Trophoblast cell (in vitro differentiated cells and primary cell): ENCODE results near the gene MFSD6.

ENCODE experiments used
- DNase-seq, 2 donors: peaks; one replicate each; pipeline ENCODE4 v3.0.0-alpha.2; 2016
- H2AFZ ChIP-seq: 2 replicates; pipeline ENCODE4 v1.6.1; 2013; ENCODE audit warnings: low read length, moderate library complexity, mild to moderate bottlenecking; ENCODE audit not compliant: insufficient read depth, poor library complexity
- H2AK5ac ChIP-seq: 2 replicates; pipeline ENCODE4 v1.6.1; 2013; ENCODE audit warnings: mild to moderate bottlenecking, low read length
- H2BK120ac ChIP-seq: 2 replicates; pipeline ENCODE4 v1.6.1; 2013; ENCODE audit warnings: low read length, mild to moderate bottlenecking, moderate library complexity; ENCODE audit not compliant: insufficient read depth, poor library complexity
- H2BK12ac ChIP-seq: 2 replicates; pipeline ENCODE4 v1.6.1; 2013; ENCODE audit warnings: mild to moderate bottlenecking, low read length, moderate library complexity
- H2BK5ac ChIP-seq: 2 replicates; pipeline ENCODE4 v1.6.1; 2013; ENCODE audit warnings: low read length, low read depth, moderate library complexity, mild to moderate bottlenecking; ENCODE audit not compliant: poor library complexity
- H3K14ac ChIP-seq: 2 replicates; pipeline ENCODE4 v1.6.1; 2013; ENCODE audit warnings: mild to moderate bottlenecking, low read length
- H3K18ac ChIP-seq: 2 replicates; pipeline ENCODE4 v1.6.1; 2013; ENCODE audit warnings: mild to moderate bottlenecking, low read length
- H3K23ac ChIP-seq: 2 replicates; pipeline ENCODE4 v1.6.1; 2013; ENCODE audit warnings: low read length
- H3K27ac ChIP-seq: 2 replicates; pipeline ENCODE4 v1.5.1; 2013; ENCODE audit warnings: low read depth, mild to moderate bottlenecking, inconsistent platforms, low read length, moderate library complexity
- H3K27me3 ChIP-seq: 2 replicates; pipeline ENCODE4 v1.6.1; 2013; ENCODE audit warnings: inconsistent platforms, mild to moderate bottlenecking, low read length, moderate library complexity; ENCODE audit not compliant: insufficient read depth
- H3K36me3 ChIP-seq, 2 experiments: 1 replicate in 1 of 2; 2 replicates in 1 of 2; pipeline ENCODE4 v1.6.1; 2013; ENCODE audit warnings: low read length in 2 of 2, mild to moderate bottlenecking in 2 of 2, moderate library complexity in 1 of 2; ENCODE audit not compliant: insufficient read depth in 2 of 2, control insufficient read depth in 1 of 2
- H3K4ac ChIP-seq: 2 replicates; pipeline ENCODE4 v1.6.1; 2013; ENCODE audit warnings: low read depth, mild to moderate bottlenecking, low read length, moderate library complexity
- H3K4me1 ChIP-seq, 2 experiments: 1 replicate in 1 of 2; 2 replicates in 1 of 2; pipeline ENCODE4 v1.6.1; 2013; ENCODE audit warnings: low read length in 2 of 2, mild to moderate bottlenecking in 2 of 2, moderate library complexity in 1 of 2; ENCODE audit not compliant: insufficient read depth in 2 of 2, control insufficient read depth in 1 of 2
- H3K4me2 ChIP-seq: 2 replicates; pipeline ENCODE4 v1.6.1; 2013; ENCODE audit warnings: inconsistent platforms, mild to moderate bottlenecking, low read length, moderate library complexity
- H3K4me3 ChIP-seq: 2 replicates; pipeline ENCODE4 v1.5.1; 2013; ENCODE audit warnings: mild to moderate bottlenecking, low read depth, low read length, inconsistent platforms
- H3K79me1 ChIP-seq: one replicate; pipeline ENCODE4 v1.6.1; 2013; ENCODE audit warnings: low read length
- H3K79me2 ChIP-seq: 2 replicates; pipeline ENCODE4 v1.6.1; 2013; ENCODE audit warnings: low read length, mild to moderate bottlenecking; ENCODE audit not compliant: control insufficient read depth, insufficient read depth, poor library complexity
- H3K9ac ChIP-seq: 2 replicates; pipeline ENCODE4 v1.6.1; 2013; ENCODE audit warnings: mild to moderate bottlenecking, low read length
- H3K9me3 ChIP-seq: 2 replicates; pipeline ENCODE4 v1.6.1; 2013; ENCODE audit warnings: low read depth, mild to moderate bottlenecking, control low read depth, inconsistent platforms, low read length; ENCODE audit not compliant: insufficient read depth
- H4K12ac ChIP-seq: 2 replicates; pipeline ENCODE4 v1.6.1; 2013; ENCODE audit warnings: low read depth, mild to moderate bottlenecking, low read length, moderate library complexity
- H4K8ac ChIP-seq: 2 replicates; pipeline ENCODE4 v1.6.1; 2013; ENCODE audit warnings: low read depth, mild to moderate bottlenecking, low read length, moderate library complexity
- H4K91ac ChIP-seq: one replicate; pipeline ENCODE4 v1.6.1; 2013; ENCODE audit warnings: low read depth, mild to moderate bottlenecking, low read length, moderate library complexity
- WGBS: extraction: QIAGEN DNeasy Blood & Tissue Kit; methylation state at CpG from one replicate; pipeline ENCODE4 v1.1.7; 2013; ENCODE audit warnings: missing lambda C conversion rate; ENCODE audit not compliant: insufficient read length, insufficient coverage; ENCODE audit errors: extremely low coverage; 5-methylcytosine and 5-hydroxymethylcytosine counted together

MFSD6 gene

DNA sequence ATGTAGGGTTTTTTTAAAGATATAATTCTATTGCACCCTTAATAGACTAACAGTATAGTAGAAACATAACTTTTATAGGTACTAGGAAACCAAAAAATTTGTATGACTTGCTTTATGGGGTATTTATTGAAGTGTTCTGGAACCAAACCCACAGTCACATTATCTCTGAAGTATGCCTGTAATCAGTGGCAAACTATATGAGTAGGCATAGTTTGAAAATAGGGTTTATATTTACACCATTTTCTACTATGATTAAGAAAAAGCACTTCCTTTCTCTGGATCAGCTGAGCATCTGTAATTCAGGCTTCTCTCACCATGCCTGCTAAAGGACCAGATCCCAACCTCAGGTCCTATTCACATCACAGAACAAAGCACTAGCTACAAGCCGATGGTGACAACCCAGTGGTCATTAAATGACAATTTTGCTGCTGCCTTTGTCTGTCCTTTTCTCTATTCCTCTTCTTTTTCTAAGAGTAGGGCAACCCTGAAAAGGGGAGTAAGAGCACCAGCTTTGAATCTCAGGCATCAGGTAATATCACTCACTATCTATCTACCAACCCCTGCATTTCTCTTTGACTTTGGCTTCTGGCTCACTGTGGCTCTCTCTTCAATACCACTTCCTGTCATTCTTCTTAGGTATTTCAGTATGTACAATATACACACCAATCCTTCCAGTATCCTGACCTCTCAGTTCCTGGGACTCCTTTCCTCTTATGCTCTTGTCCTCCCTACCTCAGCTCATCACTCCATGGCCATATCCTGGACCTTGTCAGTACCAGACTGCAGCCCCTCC, 112.0 kb downstream of the MFSD6 start:
- Histone ChIP-seq H3K27me3 (no peaks in the 10 kb centered on the region), H4K12ac (no peak overlapping the region), H3K18ac (no peak overlapping the region), H3K23ac (no peak overlapping the region), H3K4me3 (no peak overlapping the region), H2BK5ac (no peak overlapping the region), H3K79me1 (no peaks in the 10 kb centered on the region), H3K79me2 (no peaks in the 10 kb centered on the region), H3K4me1 (no peaks in the 10 kb centered on the region), H3K14ac (no peak overlapping the region), H3K9ac (no peak overlapping the region), H2BK12ac (no peak overlapping the region), H4K91ac (no peak overlapping the region), H3K9me3 (no peaks in the 10 kb centered on the region), H2AFZ (no peak overlapping the region), H4K8ac (no peak overlapping the region), H3K36me3 (peaks cover 0 to 2% of the 10 kb centered on the region in 2 experiments), H2AK5ac (no peak overlapping the region), H3K4ac (no peak overlapping the region), H3K27ac (no peak overlapping the region), H2BK120ac (no peak overlapping the region), H3K4me2 (no peak overlapping the region)
- DNase-seq: no peak
- WGBS: no CpG with 5 or more reads among the region's 1 CpG

DNA sequence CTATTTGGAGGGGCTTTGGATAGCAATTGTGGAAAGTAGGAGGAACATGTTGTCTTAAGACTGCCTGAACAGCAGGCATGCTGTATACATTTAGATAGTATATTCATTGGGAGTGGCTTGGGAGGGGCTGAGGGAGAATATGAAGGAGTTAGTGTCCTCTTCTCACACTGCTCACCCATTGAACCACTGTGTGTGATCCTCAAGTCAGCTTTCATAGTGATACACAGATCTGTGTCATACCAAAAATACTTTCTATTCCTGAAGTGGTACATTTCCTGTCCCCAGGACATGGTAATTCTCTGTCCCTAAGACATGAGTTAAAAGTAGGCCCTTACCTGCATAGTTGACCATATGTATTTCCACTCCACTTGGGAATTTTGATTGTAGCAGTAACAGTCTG, 116.8 kb downstream of the MFSD6 start:
- peaks cover 10 to 18% of the 10 kb centered on the region in 2 experiments for H3K4me1 ChIP-seq
- no peak overlapping the region for H3K4ac ChIP-seq
- no peaks in the 10 kb centered on the region for H3K36me3 ChIP-seq
- H3K79me2 ChIP-seq: no peaks in the 10 kb centered on the region
- H2AK5ac ChIP-seq: no peak overlapping the region
- H4K12ac ChIP-seq: no peak overlapping the region
- no peak overlapping the region for H3K23ac ChIP-seq
- DNase-seq: no peak
- H3K27me3 ChIP-seq: no peaks in the 10 kb centered on the region
- no peak overlapping the region for H2BK5ac ChIP-seq
- no peak overlapping the region for H4K8ac ChIP-seq
- no peaks in the 10 kb centered on the region for H3K9me3 ChIP-seq
- no peak overlapping the region for H3K18ac ChIP-seq
- no peak overlapping the region for H2BK12ac ChIP-seq
- H3K27ac ChIP-seq: no peak overlapping the region
- H2AFZ ChIP-seq: no peak overlapping the region
- no peak overlapping the region for H2BK120ac ChIP-seq
- peaks cover 8% of the 10 kb centered on the region for H3K79me1 ChIP-seq
- no peak overlapping the region for H3K9ac ChIP-seq
- no peak overlapping the region for H4K91ac ChIP-seq
- H3K4me2 ChIP-seq: no peak overlapping the region
- H3K14ac ChIP-seq: no peak overlapping the region
- H3K4me3 ChIP-seq: no peak overlapping the region

DNA sequence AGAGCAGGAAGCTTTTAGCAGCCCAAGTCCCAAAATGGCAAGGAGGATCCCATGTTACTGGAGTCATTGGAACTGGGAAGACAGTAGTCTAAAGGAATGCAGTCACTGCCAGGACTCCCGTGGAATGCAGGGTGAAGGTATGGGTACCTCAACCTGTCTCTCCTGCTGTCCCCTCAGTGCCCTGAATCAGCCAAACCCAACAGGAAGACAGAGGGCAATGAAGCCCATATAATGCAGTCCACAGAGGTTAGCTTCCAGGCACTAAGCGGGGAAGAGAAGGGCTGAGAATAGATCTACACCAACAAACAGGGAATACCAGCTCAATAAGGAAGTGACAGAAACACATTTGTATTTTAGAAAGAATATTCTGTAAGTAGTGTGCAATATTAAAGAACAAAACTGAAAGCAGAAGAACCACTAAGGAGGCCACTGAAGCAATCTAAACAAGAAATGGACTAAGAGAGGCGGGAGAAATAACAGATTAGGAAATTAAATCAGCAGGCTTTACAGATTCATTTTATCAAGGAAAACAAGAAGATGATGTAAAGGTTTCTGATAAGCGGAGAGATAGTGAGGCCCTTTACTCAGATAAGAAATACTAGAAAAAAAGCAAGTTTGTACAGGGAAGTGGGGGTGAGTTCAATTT, 118.1 kb downstream of the MFSD6 start:
- Histone ChIP-seq H2BK5ac (peak overlapping the region; percentile 28), H3K9me3 (no peaks in the 10 kb centered on the region), H2AK5ac (no peak overlapping the region), H3K4me3 (no peak overlapping the region), H3K23ac (no peak overlapping the region), H3K4me2 (no peak overlapping the region), H4K8ac (peak overlapping the region; percentile 23), H3K9ac (no peak overlapping the region), H3K27ac (no peak overlapping the region), H3K18ac (peak overlapping the region; percentile 75), H3K36me3 (no peaks in the 10 kb centered on the region), H3K4ac (peak overlapping the region; percentile 27), H3K79me1 (peaks cover 8% of the 10 kb centered on the region), H2BK12ac (peak overlapping the region; percentile 24), H3K14ac (no peak overlapping the region), H2AFZ (no peak overlapping the region), H3K4me1 (peaks cover 12 to 24% of the 10 kb centered on the region in 2 experiments), H2BK120ac (peak overlapping the region; percentile 15), H3K79me2 (no peaks in the 10 kb centered on the region), H3K27me3 (no peaks in the 10 kb centered on the region), H4K91ac (no peak overlapping the region), H4K12ac (no peak overlapping the region)
- no CpG with 5 or more reads among the region's 4 CpGs for WGBS
- no peak for DNase-seq

DNA sequence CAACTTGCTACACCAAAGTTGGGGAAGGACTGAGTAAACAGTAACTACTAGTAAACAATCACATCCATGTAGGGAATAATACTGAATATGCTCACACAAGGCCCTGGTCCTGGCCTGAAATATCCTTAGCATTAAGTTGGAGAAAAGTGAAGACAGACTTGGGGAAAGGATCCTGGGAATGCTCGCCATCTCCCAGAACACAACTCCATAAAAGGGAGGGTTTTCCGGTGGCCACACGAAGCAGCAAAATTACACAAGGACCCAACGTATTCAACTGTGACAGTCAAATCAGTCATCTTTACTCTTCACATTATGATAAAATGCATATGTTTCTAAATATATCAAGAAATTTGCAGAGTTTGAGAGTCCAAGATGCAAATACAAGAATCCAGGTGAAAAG, 119.1 kb downstream of the MFSD6 start:
- peaks cover 8% of the 10 kb centered on the region for H3K79me1 ChIP-seq
- H2BK12ac ChIP-seq: no peak overlapping the region
- no peaks in the 10 kb centered on the region for H3K9me3 ChIP-seq
- no peak for DNase-seq
- WGBS: no CpG with 5 or more reads among the region's 4 CpGs
- no peak overlapping the region for H4K8ac ChIP-seq
- no peak overlapping the region for H3K27ac ChIP-seq
- H3K4me1 ChIP-seq: peaks cover 12 to 24% of the 10 kb centered on the region in 2 experiments
- H3K36me3 ChIP-seq: no peaks in the 10 kb centered on the region
- H3K9ac ChIP-seq: no peak overlapping the region
- H3K4me3 ChIP-seq: no peak overlapping the region
- no peak overlapping the region for H2AK5ac ChIP-seq
- H3K23ac ChIP-seq: no peak overlapping the region
- no peak overlapping the region for H4K91ac ChIP-seq
- H3K79me2 ChIP-seq: no peaks in the 10 kb centered on the region
- no peak overlapping the region for H4K12ac ChIP-seq
- H2BK120ac ChIP-seq: peak overlapping the region; percentile 49
- no peak overlapping the region for H3K18ac ChIP-seq
- no peak overlapping the region for H3K4me2 ChIP-seq
- no peak overlapping the region for H3K4ac ChIP-seq
- no peak overlapping the region for H3K14ac ChIP-seq
- H2BK5ac ChIP-seq: no peak overlapping the region
- H2AFZ ChIP-seq: no peak overlapping the region
- no peaks in the 10 kb centered on the region for H3K27me3 ChIP-seq
